GM10266 (cell line): ENCODE results near the gene TGFB2.

Source experiments
- DNase-seq: peaks from one replicate; pipeline ENCODE4 v3.0.0; 2012; ENCODE audit errors: extremely low spot score
- TF ChIP-seq, protein P1 (sequence below): IDR thresholded peaks from 2 replicates; pipeline ENCODE4 v1.5.1; 2012; ENCODE audit warnings: mild to moderate bottlenecking, low read depth; ENCODE audit not compliant: control insufficient read depth, insufficient read depth; ENCODE audit errors: missing control alignments

TGFB2 gene

GRCh38 chr1:218412171-218412570 lies 67.0 kb downstream of the TGFB2 start:
- TF ChIP-seq, protein P1, sequence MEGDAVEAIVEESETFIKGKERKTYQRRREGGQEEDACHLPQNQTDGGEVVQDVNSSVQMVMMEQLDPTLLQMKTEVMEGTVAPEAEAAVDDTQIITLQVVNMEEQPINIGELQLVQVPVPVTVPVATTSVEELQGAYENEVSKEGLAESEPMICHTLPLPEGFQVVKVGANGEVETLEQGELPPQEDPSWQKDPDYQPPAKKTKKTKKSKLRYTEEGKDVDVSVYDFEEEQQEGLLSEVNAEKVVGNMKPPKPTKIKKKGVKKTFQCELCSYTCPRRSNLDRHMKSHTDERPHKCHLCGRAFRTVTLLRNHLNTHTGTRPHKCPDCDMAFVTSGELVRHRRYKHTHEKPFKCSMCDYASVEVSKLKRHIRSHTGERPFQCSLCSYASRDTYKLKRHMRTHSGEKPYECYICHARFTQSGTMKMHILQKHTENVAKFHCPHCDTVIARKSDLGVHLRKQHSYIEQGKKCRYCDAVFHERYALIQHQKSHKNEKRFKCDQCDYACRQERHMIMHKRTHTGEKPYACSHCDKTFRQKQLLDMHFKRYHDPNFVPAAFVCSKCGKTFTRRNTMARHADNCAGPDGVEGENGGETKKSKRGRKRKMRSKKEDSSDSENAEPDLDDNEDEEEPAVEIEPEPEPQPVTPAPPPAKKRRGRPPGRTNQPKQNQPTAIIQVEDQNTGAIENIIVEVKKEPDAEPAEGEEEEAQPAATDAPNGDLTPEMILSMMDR, result no peak
- no peak for DNase-seq

DNA sequence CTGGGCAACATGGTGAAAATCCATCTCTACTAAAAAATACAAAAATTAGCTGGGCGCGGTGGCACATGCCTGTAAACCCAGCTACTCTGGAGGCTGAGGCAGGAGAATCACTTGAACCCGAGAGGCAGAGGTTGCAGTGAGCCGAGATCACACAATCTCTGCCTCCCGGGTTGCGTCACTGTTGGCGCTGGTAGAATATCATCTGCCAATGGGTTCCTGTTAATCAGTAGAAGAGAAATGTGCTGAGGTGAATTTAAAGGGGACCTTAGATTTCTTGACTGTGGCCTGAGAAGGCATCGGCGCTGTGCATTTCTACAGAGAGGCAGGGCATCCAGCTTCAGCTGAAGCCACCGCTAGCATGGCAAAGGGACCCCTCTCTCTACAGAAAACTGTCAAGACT lies 68.0 kb downstream of the TGFB2 start:
- TF ChIP-seq, protein P1, result no peak
- no peak for DNase-seq

DNA sequence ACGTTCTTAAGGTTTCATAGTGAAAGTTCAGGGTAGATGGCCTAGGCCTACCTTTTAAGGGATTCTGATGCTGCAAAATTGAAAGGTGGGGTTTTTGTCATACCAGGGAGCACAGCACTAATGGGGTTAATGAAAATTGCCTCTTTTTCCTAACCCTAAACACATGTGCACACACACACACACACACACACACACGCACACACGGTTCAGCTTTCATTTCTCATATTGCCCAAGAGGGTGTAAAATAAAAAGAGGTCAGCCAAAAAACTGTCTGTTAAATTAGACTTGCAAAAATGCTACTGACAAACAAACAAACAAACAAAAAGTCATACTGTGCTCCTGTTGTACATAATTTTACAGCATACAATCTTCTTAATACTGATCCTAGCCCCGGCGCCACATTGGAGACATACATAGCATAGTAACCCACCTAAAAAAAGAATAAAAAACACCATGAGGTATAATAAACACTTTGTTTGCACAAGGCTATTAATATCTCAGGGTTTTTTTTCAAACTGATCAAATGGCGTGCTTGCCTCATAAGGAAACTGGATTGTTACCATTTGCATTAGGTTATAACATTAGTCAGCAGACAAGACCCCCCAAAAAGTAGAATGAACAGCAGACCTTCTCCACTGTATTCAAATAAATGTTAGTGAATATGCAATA lies 69.1 kb downstream of the TGFB2 start:
- DNase-seq, result no peak
- TF ChIP-seq, protein P1, result no peak

DNA sequence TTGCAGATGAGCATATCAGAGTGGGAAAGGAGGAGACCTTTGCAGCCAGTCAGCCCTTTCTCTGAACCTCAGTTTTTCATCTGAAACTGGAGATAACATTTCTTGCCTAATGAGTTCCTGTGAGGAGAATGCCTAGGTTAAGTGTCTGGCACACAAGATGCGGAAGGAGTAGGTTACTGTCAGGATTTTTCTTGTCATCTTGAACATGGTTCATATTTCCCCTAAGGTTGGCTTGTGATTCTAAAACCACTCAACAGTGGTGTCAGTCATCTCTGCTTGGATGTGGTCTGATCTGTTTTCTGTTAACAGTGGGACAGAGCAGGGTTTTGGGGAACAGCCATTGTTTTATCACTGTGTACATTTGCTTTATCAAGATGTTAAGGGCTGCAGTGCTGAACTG lies 70.6 kb downstream of the TGFB2 start:
- no peak for DNase-seq

GRCh38 chr1:218421531-218421930 lies 76.4 kb downstream of the TGFB2 start:
- no peak for DNase-seq
- TF ChIP-seq, protein P1, result no peak

More for the DNA sequence above, 70.6 kb downstream of the TGFB2 start:
- TF ChIP-seq, protein P1, result no peak

DNA sequence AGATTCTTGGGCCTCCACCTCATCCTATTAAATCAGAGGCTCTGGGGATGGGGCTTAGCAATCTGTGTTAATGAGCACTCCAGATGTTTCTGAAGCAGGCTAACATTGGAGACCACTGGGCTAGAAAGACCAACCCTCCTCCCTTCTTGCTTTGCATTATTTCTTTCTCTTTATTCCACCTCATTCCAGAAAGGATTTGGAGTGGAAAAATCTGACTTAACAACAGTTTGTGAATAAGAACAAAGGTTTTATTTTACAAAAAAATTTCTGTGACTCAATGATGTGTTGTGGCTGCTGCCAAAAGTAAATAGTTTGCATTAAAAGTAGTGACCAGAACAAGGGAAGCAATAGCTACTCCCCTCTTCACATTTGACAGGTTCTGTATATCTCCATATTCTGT lies 79.4 kb downstream of the TGFB2 start:
- TF ChIP-seq, protein P1, result no peak

DNA sequence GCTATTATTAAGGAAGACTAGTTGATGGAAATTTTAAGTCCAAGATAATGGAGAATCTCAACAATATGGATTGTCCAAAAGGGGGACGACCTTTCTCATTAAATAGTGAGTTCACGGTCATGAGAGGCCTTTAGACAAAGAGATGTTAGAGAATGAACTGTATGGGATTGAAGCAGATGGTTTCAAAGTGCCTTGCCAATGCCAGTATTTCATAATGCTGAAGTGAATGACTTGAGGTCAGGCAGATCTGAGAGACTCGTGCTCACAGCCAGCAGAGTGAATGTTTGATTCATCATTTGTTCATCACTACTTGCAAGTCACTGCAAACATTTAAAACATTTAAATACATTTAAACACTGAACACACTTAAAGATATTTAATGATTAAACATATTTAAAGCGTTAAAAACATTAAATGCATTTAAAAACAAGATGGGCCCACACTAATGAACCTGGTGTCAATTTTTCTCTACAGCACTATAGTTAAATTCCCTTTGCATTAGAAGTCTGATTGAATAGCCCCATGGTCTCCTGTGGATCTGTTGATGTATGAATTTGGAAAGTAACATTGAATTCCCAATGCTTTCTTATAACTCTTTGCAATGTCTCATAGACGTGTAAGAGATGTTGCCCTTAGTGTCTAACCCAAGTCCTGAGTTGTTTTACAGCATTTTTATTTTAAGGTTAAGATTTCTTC lies 80.7 kb downstream of the TGFB2 start:
- TF ChIP-seq, protein P1, result no peak
- no peak for DNase-seq

More for the DNA sequence above, 79.4 kb downstream of the TGFB2 start:
- no peak for DNase-seq
